ENCODE results near the gene TFIP11. TPM values are rescaled to one million over a fixed set of nuclear protein-coding genes. Genes with fewer than 3 reads are reported as not detected.
A peak's percentile ranks its signal among the peaks of the same experiment; 100 is the strongest.

Gene TFIP11
- total and polyA plus RNA-seq, 5 donors = 15.2 to 28.7 (median 24.1) TPM

DNA sequence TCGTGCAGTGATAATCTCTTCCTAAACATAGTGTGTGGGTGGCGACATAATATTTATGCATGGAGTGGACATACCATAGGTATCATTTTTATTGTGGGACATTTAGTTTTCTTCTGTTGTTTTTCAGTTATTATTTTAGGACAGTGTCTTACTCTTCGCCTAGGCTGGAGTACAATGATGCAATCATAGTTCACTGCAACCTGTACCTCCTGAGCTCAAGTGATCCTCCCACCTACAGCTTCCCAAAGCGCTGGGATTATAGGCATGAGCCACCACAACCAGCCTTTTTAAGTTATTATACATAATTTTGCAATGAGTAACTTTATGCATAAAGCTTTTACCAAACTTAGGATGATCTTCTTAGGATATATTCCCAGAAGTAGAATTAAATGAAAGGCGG, 25.9 kb downstream of the TFIP11 start:
- Histone ChIP-seq H3K9me3 (ENCODE audit: control insufficient read depth, low read length) (no peaks in the 10 kb centered on the region), H3K27ac (ENCODE audit: low read length) (no peak overlapping the region), H3K4me1 (ENCODE audit: control insufficient read depth, insufficient read depth, low read length) (no peaks in the 10 kb centered on the region), H3K4me3 (ENCODE audit: low read length) (no peak overlapping the region), H3K27me3 (ENCODE audit: control insufficient read depth, insufficient read depth) (no peaks in the 10 kb centered on the region)
- DNase-seq (no peak), ATAC-seq (no peak)
- WGBS = 82% methylated on average over 5 of the region's 5 CpGs
- intact Hi-C loops (cut with DNase I) = no loop called here

GRCh38 chr22:26485806-26486390, 26.4 kb downstream of the TFIP11 start:
- Histone ChIP-seq H3K27ac (ENCODE audit: low read length) (no peak overlapping the region), H3K9me3 (ENCODE audit: control insufficient read depth, low read length) (no peaks in the 10 kb centered on the region), H3K27me3 (ENCODE audit: control insufficient read depth, insufficient read depth) (no peaks in the 10 kb centered on the region), H3K4me3 (ENCODE audit: low read length) (no peak overlapping the region), H3K4me1 (ENCODE audit: control insufficient read depth, insufficient read depth, low read length) (no peaks in the 10 kb centered on the region)
- intact Hi-C loops (cut with DNase I) = no loop called here
- 65% methylated on average over 3 of the region's 3 CpGs for WGBS
- no peak for ATAC-seq
- no peak for DNase-seq

- DNase-seq = no peak
- no peak overlapping the region for H3K4me3 ChIP-seq (ENCODE audit: low read length)
- ATAC-seq = no peak
- intact Hi-C loops (cut with DNase I) = no loop called here
- WGBS = 59% methylated on average over 7 of the region's 7 CpGs
- no peaks in the 10 kb centered on the region for H3K27me3 ChIP-seq (ENCODE audit: control insufficient read depth, insufficient read depth)
- H3K27ac ChIP-seq (ENCODE audit: low read length) = no peak overlapping the region
- H3K4me1 ChIP-seq (ENCODE audit: control insufficient read depth, insufficient read depth, low read length) = peaks cover 4% of the 10 kb centered on the region
- no peaks in the 10 kb centered on the region for H3K9me3 ChIP-seq (ENCODE audit: control insufficient read depth, low read length)
Observed at GRCh38 chr22:26485013-26485412, 27.3 kb downstream of the TFIP11 start.

DNA sequence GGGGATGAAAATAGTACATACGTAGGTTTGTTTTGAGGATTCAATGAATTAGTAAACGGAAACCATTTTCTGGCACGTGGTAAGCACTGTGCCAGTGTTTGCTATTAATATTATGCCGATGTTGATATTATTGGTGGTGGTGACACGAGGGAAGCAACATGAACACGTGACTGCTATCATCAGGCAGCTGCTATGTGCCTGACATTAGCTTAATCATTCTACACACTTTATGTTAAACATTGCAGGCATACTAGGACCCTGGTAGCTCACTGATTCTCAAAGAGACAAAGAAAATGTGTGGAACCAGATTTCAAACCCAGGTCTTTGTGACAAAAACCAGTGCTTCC, 27.9 kb downstream of the TFIP11 start:
- Histone ChIP-seq H3K27ac (ENCODE audit: low read length) (no peak overlapping the region), H3K4me1 (ENCODE audit: control insufficient read depth, insufficient read depth, low read length) (peaks cover 4% of the 10 kb centered on the region), H3K27me3 (ENCODE audit: control insufficient read depth, insufficient read depth) (no peaks in the 10 kb centered on the region), H3K4me3 (ENCODE audit: low read length) (peak overlapping the region; percentile 79), H3K9me3 (ENCODE audit: control insufficient read depth, low read length) (no peaks in the 10 kb centered on the region)
- intact Hi-C loops (cut with DNase I) = no loop called here
- ATAC-seq (no peak), DNase-seq (no peak)
- 7% methylated on average over 6 of the region's 6 CpGs for WGBS

GRCh38 chr22:26483439-26484359, 28.6 kb downstream of the TFIP11 start, which contains the start of the genes HPS4 and SRRD:
Gene HPS4 (minus strand): TSS chr22:26483783. CDS start chr22:26481762, 2,021 bp downstream.
Gene SRRD (plus strand): TSS chr22:26483877. CDS start chr22:26483891, 14 bp downstream.
- peak; percentile 87 to 97 (median 96) for DNase-seq
- peaks cover 4% of the 10 kb centered on the region for H3K4me1 ChIP-seq (ENCODE audit: control insufficient read depth, insufficient read depth, low read length)

DNA sequence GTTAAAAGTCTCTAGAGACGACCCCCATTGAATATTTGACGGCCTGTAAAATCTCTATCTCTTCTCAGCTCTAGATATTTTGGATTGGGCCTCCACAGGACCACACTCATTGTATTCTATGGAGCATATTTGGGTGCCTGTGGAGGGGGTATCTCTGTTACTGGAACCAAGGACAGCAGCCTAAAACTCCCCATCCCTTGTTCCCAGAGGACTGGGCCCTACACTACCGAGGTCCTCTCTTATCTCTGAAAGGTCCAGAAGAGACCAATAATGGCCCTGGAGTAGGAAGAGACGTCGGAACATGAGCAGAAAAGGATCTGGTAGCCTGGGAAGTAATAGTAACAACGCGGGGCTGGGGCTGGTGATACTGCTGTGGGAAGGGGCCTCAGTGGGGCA, 29.2 kb downstream of the TFIP11 start:
- intact Hi-C loops (cut with DNase I) = no loop called here
- WGBS = 6% methylated on average over 7 of the region's 7 CpGs

More at GRCh38 chr22:26483439-26484359, 28.6 kb downstream of the TFIP11 start, which contains the start of the genes HPS4 and SRRD:
- peak; percentile 94 to 95 for ATAC-seq
- H3K9me3 ChIP-seq (ENCODE audit: control insufficient read depth, low read length) = no peaks in the 10 kb centered on the region
- intact Hi-C loops (cut with DNase I) = no loop called here
- 1% methylated on average over 85 of the region's 85 CpGs for WGBS
- H3K27ac ChIP-seq (ENCODE audit: low read length) = peak within 1 kb of the TSS; percentile 85
- no peaks in the 10 kb centered on the region for H3K27me3 ChIP-seq (ENCODE audit: control insufficient read depth, insufficient read depth)
- peak within 1 kb of the TSS; percentile 79 for H3K4me3 ChIP-seq (ENCODE audit: low read length)

GRCh38 chr22:26482161-26482560, 30.1 kb downstream of the TFIP11 start:
- 46% methylated on average over 5 of the region's 5 CpGs for WGBS
- Histone ChIP-seq H3K4me1 (ENCODE audit: control insufficient read depth, insufficient read depth, low read length) (peaks cover 4% of the 10 kb centered on the region), H3K27me3 (ENCODE audit: control insufficient read depth, insufficient read depth) (no peaks in the 10 kb centered on the region), H3K9me3 (ENCODE audit: control insufficient read depth, low read length) (no peaks in the 10 kb centered on the region), H3K4me3 (ENCODE audit: low read length) (no peak overlapping the region), H3K27ac (ENCODE audit: low read length) (no peak overlapping the region)
- ATAC-seq (no peak), DNase-seq (no peak)
- intact Hi-C loops (cut with DNase I) = no loop called here

More for the DNA sequence above, 29.2 kb downstream of the TFIP11 start:
- no peaks in the 10 kb centered on the region for H3K27me3 ChIP-seq (ENCODE audit: control insufficient read depth, insufficient read depth)
- peak overlapping the region; percentile 79 for H3K4me3 ChIP-seq (ENCODE audit: low read length)
- ATAC-seq (peak in 1 of 2 donors; percentile 25), DNase-seq (no peak)
- H3K9me3 ChIP-seq (ENCODE audit: control insufficient read depth, low read length) = no peaks in the 10 kb centered on the region
- H3K4me1 ChIP-seq (ENCODE audit: control insufficient read depth, insufficient read depth, low read length) = peaks cover 4% of the 10 kb centered on the region
- H3K27ac ChIP-seq (ENCODE audit: low read length) = peak overlapping the region; percentile 85

DNA sequence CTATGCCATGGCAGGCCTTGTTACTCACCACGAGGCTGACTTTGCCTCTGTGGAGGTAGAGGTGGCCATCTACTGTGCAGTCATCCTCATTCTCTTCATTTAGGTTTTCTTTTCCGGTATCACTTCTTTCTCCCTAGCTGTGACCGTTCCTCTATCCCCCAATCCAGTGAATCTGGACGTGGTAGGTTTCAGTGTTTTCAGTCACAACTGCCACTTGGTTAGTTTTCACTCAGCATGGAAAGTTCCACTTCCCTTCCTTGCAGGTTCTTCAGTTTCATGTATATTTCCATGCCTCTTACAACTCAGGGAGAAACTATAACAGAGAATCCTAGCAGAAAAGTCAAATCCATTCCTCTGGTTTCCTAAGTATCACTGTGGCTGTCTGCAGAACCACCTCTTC, 30.6 kb downstream of the TFIP11 start:
- no peak overlapping the region for H3K27ac ChIP-seq (ENCODE audit: low read length)
- WGBS = 73% methylated on average over 4 of the region's 4 CpGs
- intact Hi-C loops (cut with DNase I) = no loop called here
- H3K4me3 ChIP-seq (ENCODE audit: low read length) = no peak overlapping the region
- H3K4me1 ChIP-seq (ENCODE audit: control insufficient read depth, insufficient read depth, low read length) = peaks cover 4% of the 10 kb centered on the region
- DNase-seq (no peak), ATAC-seq (no peak)
- no peaks in the 10 kb centered on the region for H3K27me3 ChIP-seq (ENCODE audit: control insufficient read depth, insufficient read depth)
- no peaks in the 10 kb centered on the region for H3K9me3 ChIP-seq (ENCODE audit: control insufficient read depth, low read length)

GRCh38 chr22:26481112-26481693, 31.1 kb downstream of the TFIP11 start:
- Histone ChIP-seq H3K9me3 (ENCODE audit: control insufficient read depth, low read length) (no peaks in the 10 kb centered on the region), H3K4me1 (ENCODE audit: control insufficient read depth, insufficient read depth, low read length) (peaks cover 4% of the 10 kb centered on the region), H3K27me3 (ENCODE audit: control insufficient read depth, insufficient read depth) (no peaks in the 10 kb centered on the region), H3K4me3 (ENCODE audit: low read length) (no peak overlapping the region), H3K27ac (ENCODE audit: low read length) (no peak overlapping the region)
- intact Hi-C loops (cut with DNase I) = no loop called here
- WGBS = 74% methylated on average over 6 of the region's 6 CpGs
- DNase-seq (no peak), ATAC-seq (no peak)

GRCh38 chr22:26480611-26480932, 31.7 kb downstream of the TFIP11 start:
- no peaks in the 10 kb centered on the region for H3K27me3 ChIP-seq (ENCODE audit: control insufficient read depth, insufficient read depth)
- DNase-seq (no peak), ATAC-seq (no peak)
- no peaks in the 10 kb centered on the region for H3K9me3 ChIP-seq (ENCODE audit: control insufficient read depth, low read length)
- WGBS = 81% methylated on average over 2 of the region's 2 CpGs
- H3K4me3 ChIP-seq (ENCODE audit: low read length) = no peak overlapping the region
- H3K27ac ChIP-seq (ENCODE audit: low read length) = no peak overlapping the region
- intact Hi-C loops (cut with DNase I) = no loop called here
- H3K4me1 ChIP-seq (ENCODE audit: control insufficient read depth, insufficient read depth, low read length) = peaks cover 4% of the 10 kb centered on the region
